K562 (cell line): ENCODE results near the gene NES. TPM values are rescaled to one million over a fixed set of nuclear protein-coding genes. Genes with fewer than 3 reads are reported as not detected.

Experiments
- E2F6 ChIP-seq, 2 experiments: IDR thresholded peaks; 2 replicates each; pipeline ENCODE4 v1.6.1; 2011; ENCODE audit warnings: borderline replicate concordance in 1 of 2, control low read depth in 1 of 2, low read depth in 1 of 2, low read length in 1 of 2, mild to moderate bottlenecking in 1 of 2, mixed read lengths in 1 of 2, moderate library complexity in 1 of 2; ENCODE audit not compliant: insufficient read depth in 1 of 2, insufficient read length in 1 of 2, poor library complexity in 1 of 2, severe bottlenecking in 1 of 2; ENCODE audit errors: extremely low read depth in 1 of 2
- L3MBTL2 ChIP-seq: fragments of 450-650 bp; IDR thresholded peaks from 2 replicates; pipeline ENCODE4 v1.6.1; 2016; ENCODE audit warnings: mild to moderate bottlenecking, moderate library complexity
- MGA ChIP-seq: fragments of 450-650 bp; IDR thresholded peaks from 2 replicates; pipeline ENCODE4 v1.6.1; 2016; ENCODE audit warnings: mild to moderate bottlenecking, moderate library complexity
- MTA3 ChIP-seq: fragments of 450-650 bp; formaldehyde crosslinking; IDR thresholded peaks from 2 replicates; pipeline ENCODE4 v1.6.1; 2017; ENCODE audit warnings: mild to moderate bottlenecking, borderline replicate concordance
- MYC ChIP-seq, 2 experiments: fragments of 250-450 bp in 1 of 2; sonication (Bioruptor Pico) in 1 of 2; IDR thresholded peaks; 2 replicates each; pipeline versions ENCODE4 v1.5.1 to v1.6.1; 2012 to 2021; ENCODE audit warnings: low read depth in 2 of 2, borderline replicate concordance in 1 of 2, improper control_type of control experiment in 1 of 2, low read length in 1 of 2, mild to moderate bottlenecking in 1 of 2, moderate library complexity in 1 of 2
- RBFOX2 ChIP-seq: fragments of 200-400 bp; formaldehyde crosslinking; IDR thresholded peaks from 2 replicates; pipeline ENCODE4 v1.6.1; 2017; ENCODE audit warnings: low read depth, mild to moderate bottlenecking, low read length, moderate library complexity
- RBM14 ChIP-seq: fragments of 200-400 bp; formaldehyde crosslinking; IDR thresholded peaks from 2 replicates; pipeline ENCODE4 v1.6.1; 2018; ENCODE audit warnings: low read depth, mild to moderate bottlenecking, low read length, moderate library complexity, borderline replicate concordance; ENCODE audit not compliant: insufficient read depth
- RBM25 ChIP-seq: fragments of 200-400 bp; formaldehyde crosslinking; IDR thresholded peaks from 2 replicates; pipeline ENCODE4 v1.6.1; 2018; ENCODE audit warnings: low read length, low read depth, moderate library complexity; ENCODE audit not compliant: severe bottlenecking
- RUNX1 ChIP-seq: sonication (generic); IDR thresholded peaks from 2 replicates; pipeline ENCODE4 v1.6.1; 2016; ENCODE audit warnings: antibody characterized with exemption, low read depth
- SP1 ChIP-seq: sonication (generic); formaldehyde crosslinking; IDR thresholded peaks from 2 replicates; pipeline ENCODE4 v1.8.1; 2022; ENCODE audit warnings: mild to moderate bottlenecking, missing genetic modification reagents
- SRSF1 ChIP-seq: fragments of 200-400 bp; formaldehyde crosslinking; IDR thresholded peaks from 2 replicates; pipeline ENCODE4 v1.6.1; 2017; ENCODE audit warnings: mild to moderate bottlenecking, low read depth, low read length, moderate library complexity
- U2AF1 ChIP-seq: fragments of 200-400 bp; formaldehyde crosslinking; optimal IDR thresholded peaks from 2 replicates; pipeline ENCODE3; 2017; ENCODE audit warnings: mild to moderate bottlenecking, low read depth, low read length, moderate library complexity
- ZBTB7A ChIP-seq: IDR thresholded peaks from 2 replicates; pipeline ENCODE4 v1.6.1; 2011; ENCODE audit warnings: low read depth, mild to moderate bottlenecking, low read length, moderate library complexity, borderline replicate concordance; ENCODE audit not compliant: control insufficient read depth
- ZKSCAN3 ChIP-seq: fragments of 250-450 bp; sonication (Bioruptor Pico); IDR thresholded peaks from 2 replicates; pipeline ENCODE4 v1.4.0; 2020
- polyA plus RNA-seq, 8 experiments: library from polyadenylated mRNA; depleted of rRNA in 4 of 8; stranded (reverse) in 5 of 8; unstranded in 3 of 8; fragments of >200 nt; fragmentation: Nextera tagmentation in 2 of 8; fragmentation: Illumina TruSeq in 1 of 8; extraction: Ambion mirVana in 2 of 8; extraction: Trizol in 1 of 8; gene quantifications; 2 replicates each; pipeline versions ENCODE4 v1.2.1 to v1.2.3, GENCODE V29; 2011 to 2014; ENCODE audit warnings: inconsistent platforms in 1 of 8, missing spikeins in 1 of 8
- total RNA-seq, 7 experiments: library from RNA; depleted of rRNA in 6 of 7; stranded (reverse); fragments of >200 nt in 6 of 7; fragmentation: Illumina TruSeq in 2 of 7; extraction: Trizol in 2 of 7; gene quantifications; 2 replicates each; pipeline versions ENCODE4 v1.2.1 to v1.2.3, GENCODE V29; 2011 to 2021; ENCODE audit warnings: low replicate concordance in 1 of 7

The NES gene
- total and polyA plus RNA-seq, 9 of the 15 experiments (the other 6 are each of a cell fraction or from before 2014, with no cell fraction given), result 0.10 to 8.6 (median 4.2) TPM

- TF ChIP-seq U2AF1 (peak; percentile 63), RBM14 (0 out of 2 replicates have a peak, but pooled peaks have one; percentile 79), ZKSCAN3 (CRISPR knock-in tag) (peak; percentile 74), MGA (peak; percentile 81; the same call in 1 of the 2 replicates), MYC (IDR thresholded peaks at IDR 0.05; ENCODE audit: low read depth, low read length) (no peak), MYC (CRISPR knock-in tag; IDR thresholded peaks at IDR 0.05; ENCODE audit: borderline replicate concordance, low read depth) (0 out of 2 replicates have a peak, but pooled peaks have one; percentile 27), SP1 (CRISPR knock-in tag) (peak; percentile 23; the same call in 1 of the 2 replicates), L3MBTL2 (peak; percentile 47; the same call in 1 of the 2 replicates), E2F6 (IDR thresholded peaks at IDR 0.05; ENCODE audit: borderline replicate concordance in 1 of 2, extremely low read depth in 1 of 2, insufficient read depth in 1 of 2, insufficient read length in 1 of 2, low read depth in 1 of 2, low read length in 1 of 2, poor library complexity in 1 of 2, severe bottlenecking in 1 of 2) (peak; percentile 62 to 92), MTA3 (no peak), RBFOX2 (peak; percentile 26; the same call in 1 of the 2 replicates), SRSF1 (no peak), RUNX1 (no peak), ZBTB7A (peak; percentile 14; the same call in 1 of the 2 replicates), RBM25 (peak; percentile 12)
These were observed 52.3 kb downstream of the NES start (continued) for GRCh38 chr1:156624814-156625435.
